Endothelial cell of umbilical vein (primary cell): ENCODE results near the gene LPP. TPM values are rescaled to one million over a fixed set of nuclear protein-coding genes. Genes with fewer than 3 reads are reported as not detected.

Source experiments
- BruUV-seq: library from RNA; stranded (reverse); fragments of 400-500 nt; replicated peaks from 2 replicates; lab custom pipeline; 2021; lab: Mats Ljungman, UMichigan
- CTCF ChIA-PET: fragments of 300-600, 350-600 bp; sonication (Branson Sonifier 250); formaldehyde crosslinking; loops from one replicate; lab custom pipeline; 2021; ENCODE audit warnings: antibody characterized with exemption, inconsistent platforms; lab: Charles Lee
- POLR2A ChIA-PET: fragments of 300-600, 350-600 bp; sonication (Branson Sonifier 250); formaldehyde crosslinking; loops from one replicate; lab custom pipeline; 2021; ENCODE audit warnings: antibody characterized with exemption, inconsistent platforms; lab: Charles Lee
- DNase-seq: peaks from one replicate; pipeline ENCODE4 v3.0.0-alpha.2; 2011; ENCODE audit warnings: low read depth, low spot score
- FAIRE-seq: peaks from 2 replicates; lab custom pipeline; 2011; peaks lifted over from hg19 to GRCh38; lab: Jason Lieb, UNC
- H2AFZ ChIP-seq: 2 replicates; pipeline ENCODE4 v1.6.0; 2012; ENCODE audit warnings: low read depth, low read length, control low read depth, inconsistent platforms
- H3K27ac ChIP-seq: 2 replicates; pipeline ENCODE4 v1.5.1; 2011; ENCODE audit warnings: low read depth, mild to moderate bottlenecking, control low read depth, low read length, moderate library complexity; ENCODE audit not compliant: insufficient read depth
- H3K27me3 ChIP-seq, 2 experiments: 2 replicates each; pipeline versions ENCODE4 v1.6.0 to v1.6.1; 2011; ENCODE audit warnings: low read length in 2 of 2, mixed read lengths in 1 of 2; ENCODE audit not compliant: control insufficient read depth in 2 of 2, insufficient read depth in 2 of 2
- H3K36me3 ChIP-seq, 2 experiments: 2 replicates in 1 of 2; 3 replicates in 1 of 2; pipeline ENCODE4 v1.5.1; 2011; ENCODE audit warnings: low read length in 2 of 2, mild to moderate bottlenecking in 1 of 2, moderate library complexity in 1 of 2; ENCODE audit not compliant: control insufficient read depth in 2 of 2, insufficient read depth in 2 of 2; ENCODE audit errors: extremely low read depth in 1 of 2
- H3K4me1 ChIP-seq: 3 replicates; pipeline ENCODE4 v1.5.1; 2011; ENCODE audit warnings: mild to moderate bottlenecking, low read length; ENCODE audit not compliant: control insufficient read depth, insufficient read depth; ENCODE audit errors: extremely low read depth
- H3K4me2 ChIP-seq: 2 replicates; pipeline ENCODE4 v1.6.1; 2011; ENCODE audit warnings: low read length, control low read depth, mixed read lengths; ENCODE audit not compliant: insufficient read depth
- H3K4me3 ChIP-seq, 3 experiments: fragments of 200-600 bp in 1 of 3; sonication (generic), shearing (Covaris generic) in 1 of 3; replicated peaks in 1 of 3; 2 replicates each; pipeline ENCODE4 v1.5.1; 2011 to 2016; ENCODE audit warnings: control low read depth in 3 of 3, low read length in 3 of 3, mild to moderate bottlenecking in 2 of 3, inconsistent platforms in 1 of 3, low read depth in 1 of 3, moderate library complexity in 1 of 3; ENCODE audit not compliant: insufficient read depth in 1 of 3
- H3K79me2 ChIP-seq: 2 replicates; pipeline ENCODE4 v1.6.0; 2012; ENCODE audit warnings: low read length, inconsistent platforms; ENCODE audit not compliant: control insufficient read depth, insufficient read depth
- H3K9ac ChIP-seq: replicated peaks from 2 replicates; pipeline ENCODE3; 2011; ENCODE audit warnings: low read length, control low read depth; ENCODE audit not compliant: insufficient read depth; ENCODE audit errors: extremely low read depth
- H3K9me1 ChIP-seq: replicated peaks from 3 replicates; pipeline ENCODE4 v1.6.0; 2011; ENCODE audit warnings: mild to moderate bottlenecking, low read length; ENCODE audit not compliant: control insufficient read depth, insufficient read depth; ENCODE audit errors: extremely low read depth
- H3K9me3 ChIP-seq: replicated peaks from 2 replicates; pipeline ENCODE4 v1.5.1; 2012; ENCODE audit warnings: low read length, inconsistent platforms; ENCODE audit not compliant: control insufficient read depth, insufficient read depth
- H4K20me1 ChIP-seq: replicated peaks from 2 replicates; pipeline ENCODE3; 2011; ENCODE audit warnings: mild to moderate bottlenecking, low read length; ENCODE audit not compliant: control insufficient read depth, insufficient read depth; ENCODE audit errors: extremely low read depth
- EZH2 ChIP-seq: IDR thresholded peaks from 2 replicates; pipeline ENCODE4 v1.6.1; 2012; ENCODE audit warnings: borderline replicate concordance, low read depth, mild to moderate bottlenecking, moderate library complexity, low read length, inconsistent platforms; ENCODE audit not compliant: severe bottlenecking
- FOS ChIP-seq: IDR thresholded peaks from 2 replicates; pipeline ENCODE4 v1.6.1; 2011; ENCODE audit warnings: mild to moderate bottlenecking, low read length, moderate library complexity, borderline replicate concordance; ENCODE audit not compliant: insufficient read depth
- GATA2 ChIP-seq: IDR thresholded peaks from 2 replicates; pipeline ENCODE4 v1.7.0; 2011; ENCODE audit warnings: low read depth, mild to moderate bottlenecking, moderate library complexity, mixed read lengths, low read length; ENCODE audit not compliant: insufficient read length, insufficient read depth
- JUN ChIP-seq: IDR thresholded peaks from 2 replicates; pipeline ENCODE4 v1.6.1; 2011; ENCODE audit warnings: borderline replicate concordance, low read depth; ENCODE audit not compliant: insufficient read length, insufficient read depth
- MYC ChIP-seq: IDR thresholded peaks from one replicate; pipeline ENCODE4 v1.6.1; 2011; ENCODE audit warnings: mild to moderate bottlenecking, low read depth, low read length
- POLR2A ChIP-seq: IDR thresholded peaks from 2 replicates; pipeline ENCODE4 v1.6.1; 2012; ENCODE audit warnings: low read depth, mild to moderate bottlenecking, control low read depth, low read length
- POLR2AphosphoS5 ChIP-seq: IDR thresholded peaks from 2 replicates; pipeline ENCODE4 v1.6.1; 2012; ENCODE audit warnings: low read depth, mild to moderate bottlenecking, control low read depth, low read length, moderate library complexity; ENCODE audit not compliant: insufficient read depth
- dilution Hi-C: fragments of 300-500 bp; cut with MboI; formaldehyde crosslinking; loops from one replicate; pipeline ENCODE4 v1.15.0; 2019; ENCODE audit warnings: low sequenced_read_pairs; ENCODE audit not compliant: extremely low pct_ligation_motif_present
- intact Hi-C: fragments of 100-400 bp; cut with micrococcal nuclease; formaldehyde crosslinking; loops from one replicate; pipeline ENCODE4 v1.10.0; 2022
- polyA plus RNA-seq, 4 experiments: library from polyadenylated mRNA; depleted of rRNA in 3 of 4; stranded (reverse) in 3 of 4; unstranded in 1 of 4; fragments of >200 nt; gene quantifications; 2 replicates each; pipeline versions ENCODE4 v1.2.1 to v1.2.3, GENCODE V29; 2011 to 2012; ENCODE audit warnings: missing spikeins in 1 of 4
- total RNA-seq: library from RNA; stranded (reverse); gene quantifications from 2 replicates; pipeline ENCODE4 v1.2.3, GENCODE V29; 2021
- TF ChIP-seq, protein P1 (sequence below): IDR thresholded peaks from 2 replicates; pipeline ENCODE4 v1.6.1; 2011; ENCODE audit not compliant: insufficient read depth, insufficient read length
- TF ChIP-seq, protein P2 (sequence below), 2 donors: IDR thresholded peaks; 1 replicate in 1 of 2; 2 replicates in 1 of 2; pipeline ENCODE4 v1.5.1; 2011; ENCODE audit warnings: low read length in 2 of 2, mild to moderate bottlenecking in 2 of 2, moderate library complexity in 2 of 2, control low read depth in 1 of 2, inconsistent platforms in 1 of 2, low read depth in 1 of 2; ENCODE audit not compliant: insufficient read depth in 1 of 2; ENCODE audit errors: extremely low read depth in 1 of 2

The LPP gene
- total and polyA plus RNA-seq, 2 donors (not counting 3 experiments of a cell fraction or from before 2014, with no cell fraction given): 16.9 to 153 TPM

DNA sequence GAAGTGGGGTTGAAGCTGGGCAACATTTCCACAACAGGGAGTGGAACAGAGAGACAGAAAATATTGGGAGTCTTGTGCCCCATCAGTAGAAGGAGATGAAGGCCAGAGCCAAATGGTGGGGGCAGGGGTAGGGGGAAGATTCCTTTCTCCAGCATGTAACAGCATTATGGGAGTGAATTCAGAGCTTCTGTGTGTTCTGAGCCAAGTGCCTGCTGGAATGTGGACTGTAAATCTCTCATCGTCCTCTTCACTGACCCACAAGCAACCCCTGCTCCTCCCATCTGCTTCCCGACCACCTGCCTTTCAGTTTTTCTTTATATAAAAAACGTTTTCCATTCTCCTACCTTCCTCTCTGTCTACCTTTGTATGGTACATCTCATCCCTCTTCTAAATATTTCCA is 673.6 kb downstream of the LPP start:
- dilution Hi-C loops (no loop called here), intact Hi-C loops (no loop called here)
- Histone ChIP-seq H3K79me2 (no peaks in the 10 kb centered on the region), H3K27me3 (no peaks in the 10 kb centered on the region), H2AFZ (no peak overlapping the region), H3K4me3 (no peak overlapping the region), H3K9me3 (no peaks in the 10 kb centered on the region), H3K4me2 (no peak overlapping the region), H3K9me1 (no peaks in the 10 kb centered on the region), H4K20me1 (no peaks in the 10 kb centered on the region), H3K9ac (no peak overlapping the region), H3K4me1 (no peaks in the 10 kb centered on the region), H3K27ac (no peak overlapping the region), H3K36me3 (no peaks in the 10 kb centered on the region)
- no TSS peak for BruUV-seq
- TF ChIP-seq POLR2AphosphoS5: no peak
- TF ChIP-seq FOS: no peak
- TF ChIP-seq EZH2: no peak
- TF ChIP-seq MYC: no peak
- TF ChIP-seq GATA2: no peak
- no peak for TF ChIP-seq POLR2A
- TF ChIP-seq JUN: no peak
- TF ChIP-seq, protein P1, sequence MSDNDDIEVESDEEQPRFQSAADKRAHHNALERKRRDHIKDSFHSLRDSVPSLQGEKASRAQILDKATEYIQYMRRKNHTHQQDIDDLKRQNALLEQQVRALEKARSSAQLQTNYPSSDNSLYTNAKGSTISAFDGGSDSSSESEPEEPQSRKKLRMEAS: no peak
- TF ChIP-seq, protein P2, sequence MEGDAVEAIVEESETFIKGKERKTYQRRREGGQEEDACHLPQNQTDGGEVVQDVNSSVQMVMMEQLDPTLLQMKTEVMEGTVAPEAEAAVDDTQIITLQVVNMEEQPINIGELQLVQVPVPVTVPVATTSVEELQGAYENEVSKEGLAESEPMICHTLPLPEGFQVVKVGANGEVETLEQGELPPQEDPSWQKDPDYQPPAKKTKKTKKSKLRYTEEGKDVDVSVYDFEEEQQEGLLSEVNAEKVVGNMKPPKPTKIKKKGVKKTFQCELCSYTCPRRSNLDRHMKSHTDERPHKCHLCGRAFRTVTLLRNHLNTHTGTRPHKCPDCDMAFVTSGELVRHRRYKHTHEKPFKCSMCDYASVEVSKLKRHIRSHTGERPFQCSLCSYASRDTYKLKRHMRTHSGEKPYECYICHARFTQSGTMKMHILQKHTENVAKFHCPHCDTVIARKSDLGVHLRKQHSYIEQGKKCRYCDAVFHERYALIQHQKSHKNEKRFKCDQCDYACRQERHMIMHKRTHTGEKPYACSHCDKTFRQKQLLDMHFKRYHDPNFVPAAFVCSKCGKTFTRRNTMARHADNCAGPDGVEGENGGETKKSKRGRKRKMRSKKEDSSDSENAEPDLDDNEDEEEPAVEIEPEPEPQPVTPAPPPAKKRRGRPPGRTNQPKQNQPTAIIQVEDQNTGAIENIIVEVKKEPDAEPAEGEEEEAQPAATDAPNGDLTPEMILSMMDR (IDR thresholded peaks at IDR 0.05; ENCODE audit: extremely low read depth in 1 of 2, insufficient read depth in 1 of 2, low read depth in 1 of 2, low read length in 2 of 2): no peak
- FAIRE-seq: no peak
- ChIA-PET POLR2A (no interaction called here), CTCF (interaction anchor here (1.3 to 1.5 kb wide), 2 partner anchors 49 to 1087 kb away, joined by 3 to 4 read pairs; no protein-coding TSS in a partner anchor)
- no peak for DNase-seq
